B cell (primary cell): ENCODE results near the gene ZNF420. TPM values are rescaled to one million over a fixed set of nuclear protein-coding genes. Genes with fewer than 3 reads are reported as not detected.
A peak's percentile ranks its signal among the peaks of the same experiment; 100 is the strongest.

Experiments
- ATAC-seq: fragments of 200-7000 bp; cut with Tn5 transposase; one replicate; pipeline ENCODE4 v1.10.0; 2021; ENCODE audit warnings: low read depth, mild to moderate bottlenecking, moderate number of reproducible peaks, moderate library complexity
- CTCF ChIA-PET: fragments of 350-600 bp; sonication (Branson Sonifier 250); formaldehyde crosslinking; loops from one replicate; lab custom pipeline; 2021; ENCODE audit warnings: antibody characterized with exemption, inconsistent platforms; lab: Charles Lee
- POLR2A ChIA-PET: fragments of 350-600 bp; sonication (Branson Sonifier 250); formaldehyde crosslinking; loops from one replicate; lab custom pipeline; 2021; ENCODE audit warnings: antibody characterized with exemption; lab: Charles Lee
- DNase-seq: peaks from one replicate; pipeline ENCODE4 v3.0.0; 2013
- H2AFZ ChIP-seq: 2 replicates; pipeline ENCODE4 v1.6.1; 2012; ENCODE audit warnings: mild to moderate bottlenecking, low read depth, low read length; ENCODE audit not compliant: insufficient read depth, poor library complexity, severe bottlenecking
- H3K27ac ChIP-seq, 2 donors: 1 replicate in 1 of 2; 2 replicates in 1 of 2; pipeline ENCODE4 v1.5.1; 2012 to 2013; ENCODE audit warnings: low read length in 2 of 2, mild to moderate bottlenecking in 2 of 2, moderate library complexity in 1 of 2
- H3K27me3 ChIP-seq, 4 experiments: fragments of 200-600 bp in 1 of 4; sonication (generic) in 1 of 4; replicated peaks in 1 of 4; 1 replicate in 2 of 4; 2 replicates in 2 of 4; pipeline versions ENCODE4 v1.6.1 to v1.7.0; 2013 to 2016; ENCODE audit warnings: low read length in 3 of 4, mild to moderate bottlenecking in 2 of 4, mixed read lengths in 1 of 4, moderate library complexity in 1 of 4; ENCODE audit not compliant: insufficient read depth in 4 of 4, control insufficient read depth in 3 of 4; ENCODE audit errors: control extremely low read depth in 1 of 4
- H3K36me3 ChIP-seq, 2 experiments: replicated peaks in 1 of 2; 1 replicate in 1 of 2; 2 replicates in 1 of 2; pipeline versions ENCODE4 v1.6.1 to v1.7.1; 2013; ENCODE audit warnings: low read length in 1 of 2; ENCODE audit not compliant: insufficient read depth in 2 of 2, control insufficient read depth in 1 of 2; ENCODE audit errors: control extremely low read depth in 1 of 2, extremely low read depth in 1 of 2
- H3K4me1 ChIP-seq, 2 donors: fragments of 200-600 bp in 1 of 2; sonication (generic) in 1 of 2; 1 replicate in 1 of 2; 2 replicates in 1 of 2; pipeline versions ENCODE4 v1.5.1 to v1.6.1; 2013 to 2017; ENCODE audit warnings: low read length in 2 of 2; ENCODE audit not compliant: control insufficient read depth in 2 of 2, insufficient read depth in 2 of 2
- H3K4me2 ChIP-seq: replicated peaks from 2 replicates; pipeline ENCODE3; 2012; ENCODE audit warnings: mild to moderate bottlenecking, low read depth, low read length; ENCODE audit not compliant: poor library complexity, severe bottlenecking
- H3K4me3 ChIP-seq, 5 experiments: fragments of 200-600 bp in 1 of 5; sonication (generic) in 1 of 5; 1 replicate in 3 of 5; 2 replicates in 2 of 5; pipeline versions ENCODE4 v1.5.1 to v1.7.0; 2011 to 2016; ENCODE audit warnings: low read length in 4 of 5, mild to moderate bottlenecking in 4 of 5, low read depth in 2 of 5, control low read depth in 1 of 5, moderate library complexity in 1 of 5; ENCODE audit not compliant: insufficient read depth in 1 of 5; ENCODE audit errors: control extremely low read depth in 1 of 5, extremely low read depth in 1 of 5
- H3K79me2 ChIP-seq: fragments of 200-600 bp; sonication (generic); one replicate; pipeline ENCODE4 v1.6.0; 2016; ENCODE audit warnings: low read length; ENCODE audit not compliant: control insufficient read depth, insufficient read depth
- H3K9ac ChIP-seq: fragments of 200-600 bp; sonication (generic); 2 replicates; pipeline ENCODE4 v1.6.1; 2017; ENCODE audit warnings: mild to moderate bottlenecking, low read length, moderate library complexity
- H3K9me3 ChIP-seq, 3 donors: one replicate each; pipeline versions ENCODE4 v1.6.1 to v1.7.1; 2013; ENCODE audit warnings: low read length in 2 of 3; ENCODE audit not compliant: control insufficient read depth in 2 of 3, insufficient read depth in 1 of 3; ENCODE audit errors: control extremely low read depth in 1 of 3
- H4K20me1 ChIP-seq: 2 replicates; pipeline ENCODE4 v1.6.0; 2012; ENCODE audit warnings: mild to moderate bottlenecking, low read length; ENCODE audit not compliant: insufficient read depth, control insufficient read depth, poor library complexity, severe bottlenecking
- H3K27ac Mint-ChIP-seq: one replicate; pipeline ENCODE4 v1.8.0; 2021; ENCODE audit warnings: mixed read lengths
- H3K27me3 Mint-ChIP-seq: one replicate; pipeline ENCODE4 v1.8.0; 2021; ENCODE audit warnings: mixed read lengths
- H3K4me1 Mint-ChIP-seq: one replicate; pipeline ENCODE4 v1.8.0; 2021; ENCODE audit warnings: mixed read lengths
- H3K4me3 Mint-ChIP-seq: one replicate; pipeline ENCODE4 v1.8.0; 2021; ENCODE audit warnings: mixed read lengths
- H3K9me3 Mint-ChIP-seq: one replicate; pipeline ENCODE4 v1.8.0; 2022; ENCODE audit warnings: mixed read lengths; ENCODE audit not compliant: insufficient read depth
- EZH2 ChIP-seq: IDR thresholded peaks from 2 replicates; pipeline ENCODE4 v1.6.1; 2012; ENCODE audit warnings: borderline replicate concordance, low read depth, mild to moderate bottlenecking, moderate library complexity, low read length; ENCODE audit not compliant: insufficient read depth, poor library complexity, severe bottlenecking
- WGBS: methylation state at CpG from one replicate; pipeline ENCODE4 v1.1.5; 2013; ENCODE audit warnings: missing lambda C conversion rate; ENCODE audit not compliant: insufficient coverage; 5-methylcytosine and 5-hydroxymethylcytosine counted together
- intact Hi-C: fragments of 100-400 bp; cut with micrococcal nuclease; formaldehyde crosslinking; loops from one replicate; pipeline ENCODE4 v1.10.0; 2022
- polyA plus RNA-seq: library from polyadenylated mRNA; depleted of rRNA; stranded (reverse); fragments of >200 nt; gene quantifications from 2 replicates; pipeline ENCODE4 v1.2.3, GENCODE V29; 2012
- total RNA-seq, 2 donors: library from RNA; stranded (reverse); fragments of 120-200 nt in 1 of 2; gene quantifications; 1 replicate in 1 of 2; 2 replicates in 1 of 2; pipeline versions ENCODE4 v1.2.3 to v1.2.4, GENCODE V29; 2013 to 2022
- TF ChIP-seq, protein P1 (sequence below): fragments of 200-600 bp; IDR thresholded peaks from one replicate; pipeline ENCODE4 v1.8.0; 2022; ENCODE audit warnings: antibody characterized with exemption, mild to moderate bottlenecking

ZNF420 gene
- total and polyA plus RNA-seq, 2 donors (not counting 1 experiment from before 2014, with no cell fraction given) = 10.4 to 17.4 TPM

DNA sequence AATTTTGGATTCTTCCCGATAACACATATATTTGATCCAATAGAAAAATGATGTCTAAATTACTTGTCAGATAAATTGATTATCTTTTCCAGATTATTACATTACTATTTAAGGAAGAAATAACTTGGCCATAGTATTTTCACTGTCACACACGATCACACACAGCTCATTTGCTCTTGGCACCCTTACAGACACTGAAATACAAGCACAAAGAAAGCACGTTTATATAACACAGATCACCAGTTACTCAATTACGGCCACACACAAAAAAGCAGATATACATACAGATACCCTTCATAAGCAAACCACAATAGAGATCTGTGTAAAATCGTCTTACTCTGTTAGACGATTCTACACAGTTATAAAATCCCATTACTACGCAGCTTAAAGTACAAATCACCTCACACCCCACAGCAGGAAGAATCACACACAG, 716 bp upstream of the ZNF420 start:
- no peak for DNase-seq
- 3% methylated on average over 5 of the region's 7 CpGs for WGBS
- intact Hi-C loops = loop anchor here (5.0 kb wide), 4 partner anchors 240 to 1260 kb away; partner anchors contain the start of genes CATSPERG, ZNF569, ZNF570 and ZNF607
- H3K9me3 ChIP-seq = peaks cover 5 to 17% (median 8%) of the 10 kb centered on the region in 3 donors
- POLR2A ChIA-PET = interaction anchor here (0.6 to 1.3 kb wide), 5 partner anchors 14 to 1258 kb away, joined by 3 to 4 read pairs (median 3); partner anchors contain the start of genes CATSPERG, ZNF527 and ZNF585A
- peaks cover 29% of the 10 kb centered on the region for H3K4me1 Mint-ChIP-seq
- H3K27ac ChIP-seq = peak overlapping the region; percentile 71 to 89
- peak overlapping the region; percentile 93 for H3K4me3 Mint-ChIP-seq
- H2AFZ ChIP-seq = peak overlapping the region; percentile 97
- ATAC-seq = no peak
- CTCF ChIA-PET = interaction anchor here (1.3 to 2.2 kb wide), 4 partner anchors 9 to 104 kb away, joined by 3 to 9 read pairs (median 4); partner anchors contain the start of gene ZNF585A
- no peaks in the 10 kb centered on the region for H3K27me3 Mint-ChIP-seq
- H4K20me1 ChIP-seq = no peaks in the 10 kb centered on the region
- peaks cover 14 to 20% of the 10 kb centered on the region in 2 donors for H3K4me1 ChIP-seq
- peak overlapping the region; percentile 19 to 93 (median 85) for H3K4me3 ChIP-seq
- H3K36me3 ChIP-seq = peaks cover 0 to 5% of the 10 kb centered on the region in 2 experiments
- H3K27me3 ChIP-seq = no peaks in the 10 kb centered on the region
- H3K27ac Mint-ChIP-seq = peak overlapping the region; percentile 96
- peaks cover 6% of the 10 kb centered on the region for H3K9me3 Mint-ChIP-seq
- peak overlapping the region; percentile 88 for H3K4me2 ChIP-seq
- TF ChIP-seq EZH2 = no peak
- TF ChIP-seq, protein P1, sequence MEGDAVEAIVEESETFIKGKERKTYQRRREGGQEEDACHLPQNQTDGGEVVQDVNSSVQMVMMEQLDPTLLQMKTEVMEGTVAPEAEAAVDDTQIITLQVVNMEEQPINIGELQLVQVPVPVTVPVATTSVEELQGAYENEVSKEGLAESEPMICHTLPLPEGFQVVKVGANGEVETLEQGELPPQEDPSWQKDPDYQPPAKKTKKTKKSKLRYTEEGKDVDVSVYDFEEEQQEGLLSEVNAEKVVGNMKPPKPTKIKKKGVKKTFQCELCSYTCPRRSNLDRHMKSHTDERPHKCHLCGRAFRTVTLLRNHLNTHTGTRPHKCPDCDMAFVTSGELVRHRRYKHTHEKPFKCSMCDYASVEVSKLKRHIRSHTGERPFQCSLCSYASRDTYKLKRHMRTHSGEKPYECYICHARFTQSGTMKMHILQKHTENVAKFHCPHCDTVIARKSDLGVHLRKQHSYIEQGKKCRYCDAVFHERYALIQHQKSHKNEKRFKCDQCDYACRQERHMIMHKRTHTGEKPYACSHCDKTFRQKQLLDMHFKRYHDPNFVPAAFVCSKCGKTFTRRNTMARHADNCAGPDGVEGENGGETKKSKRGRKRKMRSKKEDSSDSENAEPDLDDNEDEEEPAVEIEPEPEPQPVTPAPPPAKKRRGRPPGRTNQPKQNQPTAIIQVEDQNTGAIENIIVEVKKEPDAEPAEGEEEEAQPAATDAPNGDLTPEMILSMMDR = no peak
- H3K79me2 ChIP-seq = peaks cover 38% of the 10 kb centered on the region
- peak overlapping the region; percentile 86 for H3K9ac ChIP-seq

DNA sequence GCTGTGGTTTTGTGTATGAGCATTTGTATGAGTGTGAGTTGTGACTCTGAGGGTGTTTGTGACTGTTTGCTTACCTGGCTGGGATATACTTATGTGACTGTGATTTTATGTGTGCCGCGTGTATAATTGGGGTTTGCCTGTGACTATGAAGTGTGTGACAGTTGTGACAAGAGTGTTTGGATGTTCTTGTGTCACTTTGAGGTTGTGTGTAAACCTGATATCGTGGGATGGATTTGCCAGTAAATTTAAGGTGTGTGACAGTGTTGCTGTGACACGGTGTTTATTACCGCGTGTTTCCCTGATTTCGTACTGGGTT, 442 bp downstream of the ZNF420 start:
- Histone ChIP-seq H3K27ac (peak overlapping the region; percentile 71 to 89), H3K9ac (peak overlapping the region; percentile 86), H3K4me1 (peaks cover 14 to 20% of the 10 kb centered on the region in 2 donors), H3K27me3 (no peaks in the 10 kb centered on the region), H2AFZ (peak overlapping the region; percentile 97), H3K79me2 (peaks cover 50% of the 10 kb centered on the region), H3K4me2 (peak overlapping the region; percentile 88), H3K36me3 (peaks cover 0 to 5% of the 10 kb centered on the region in 2 experiments), H3K9me3 (peaks cover 7 to 20% (median 15%) of the 10 kb centered on the region in 3 donors), H4K20me1 (no peaks in the 10 kb centered on the region), H3K4me3 (peak overlapping the region; percentile 76 to 93 (median 85))
- ChIA-PET POLR2A (interaction anchor here (0.9 to 1.3 kb wide), 3 partner anchors 93 to 864 kb away, joined by 3 to 4 read pairs (median 3); partner anchors contain the start of genes ZNF146, ZNF527, ZNF565 and ZNF585A), CTCF (interaction anchor here (1.3 to 2.2 kb wide), 3 partner anchors 8 to 106 kb away, joined by 3 to 9 read pairs (median 6); partner anchors contain the start of gene ZNF585A)
- TF ChIP-seq EZH2 = no peak
- DNase-seq (no peak), ATAC-seq (no peak)
- 3% methylated on average over 7 of the region's 7 CpGs for WGBS
- Mint-ChIP-seq H3K27ac (peak overlapping the region; percentile 96), H3K4me3 (peak overlapping the region; percentile 93), H3K27me3 (no peaks in the 10 kb centered on the region), H3K4me1 (peaks cover 29% of the 10 kb centered on the region), H3K9me3 (peaks cover 9% of the 10 kb centered on the region)
- intact Hi-C loops = loop anchor here (1.0 to 5.0 kb wide), 12 partner anchors 94 to 1259 kb away; partner anchors contain the start of genes CATSPERG, ZNF540, ZNF566 and ZNF569
